HEK293 (cell line): ENCODE results near the gene FLNA.

Source experiments
- CTCF ChIP-seq: fragments of 450-650 bp; formaldehyde crosslinking; IDR thresholded peaks from 2 replicates; pipeline ENCODE4 v1.5.1; 2016; ENCODE audit warnings: missing biosample characterization, missing genetic modification characterization
- RBAK ChIP-seq: fragments of 450-650 bp; formaldehyde crosslinking; IDR thresholded peaks from 2 replicates; pipeline ENCODE4 v1.5.1; 2016; ENCODE audit warnings: missing biosample characterization, missing genetic modification characterization
- TSHZ1 ChIP-seq: fragments of 450-650 bp; formaldehyde crosslinking; IDR thresholded peaks from 2 replicates; pipeline ENCODE4 v1.5.1; 2016; ENCODE audit warnings: missing biosample characterization, missing genetic modification characterization, borderline replicate concordance
- YY1 ChIP-seq: fragments of 450-650 bp; formaldehyde crosslinking; IDR thresholded peaks from 2 replicates; pipeline ENCODE4 v1.5.1; 2018; ENCODE audit warnings: missing biosample characterization, missing genetic modification characterization
- ZBTB44 ChIP-seq: fragments of 450-650 bp; IDR thresholded peaks from 2 replicates; pipeline ENCODE4 v1.5.1; 2018; ENCODE audit warnings: missing biosample characterization, mild to moderate bottlenecking, missing genetic modification characterization
- ZFP37 ChIP-seq: fragments of 450-650 bp; formaldehyde crosslinking; IDR thresholded peaks from 2 replicates; pipeline ENCODE4 v1.5.1; 2016; ENCODE audit warnings: missing biosample characterization, missing genetic modification characterization
- ZNF138 ChIP-seq: fragments of 450-650 bp; formaldehyde crosslinking; IDR thresholded peaks from 2 replicates; pipeline ENCODE4 v1.5.1; 2016; ENCODE audit warnings: missing biosample characterization, missing genetic modification characterization, borderline replicate concordance
- ZNF449 ChIP-seq: fragments of 450-650 bp; formaldehyde crosslinking; IDR thresholded peaks from 2 replicates; pipeline ENCODE4 v1.5.1; 2017; ENCODE audit warnings: missing biosample characterization, mild to moderate bottlenecking, missing genetic modification characterization, moderate library complexity

- TF ChIP-seq ZFP37 (tag by site-specific recombination) (no peak), ZNF449 (tag by site-specific recombination) (no peak), ZBTB44 (tag by site-specific recombination) (no peak), YY1 (tag by site-specific recombination) (no peak), ZNF138 (tag by site-specific recombination) (no peak), RBAK (tag by site-specific recombination) (no peak), TSHZ1 (tag by site-specific recombination) (no peak), CTCF (tag by site-specific recombination) (no peak)
Observed at GRCh38 chrX:154381271-154381670, 6.8 kb upstream of the FLNA start.
